HG02884 (cell line): ENCODE results near the gene GHDC.
"Not testable (repeated sequence)": the region's sequence is repeated elsewhere in the genome, so short reads cannot be mapped to it uniquely, and the experiment has no call there.

Experiments used
- ATAC-seq: cut with Tn5 transposase; IDR thresholded peaks from one replicate; pipeline ENCODE4 v1.9.1; 2021; ENCODE audit warnings: mild to moderate bottlenecking, moderate library complexity; ENCODE audit not compliant: unreplicated experiment

GHDC gene

GRCh38 chr17:42159796-42160530 is 34.3 kb downstream of the GHDC start:
- ATAC-seq: no peak

- no peak for ATAC-seq
These were observed 38.7 kb downstream of the GHDC start for GRCh38 chr17:42155614-42156045.

- ATAC-seq: no peak
These were observed 40.2 kb downstream of the GHDC start for GRCh38 chr17:42153919-42154742.

- ATAC-seq: no peak
These were observed 47.2 kb downstream of the GHDC start for GRCh38 chr17:42146911-42147607.

- not testable (repeated sequence) for ATAC-seq
These were observed 51.2 kb downstream of the GHDC start for GRCh38 chr17:42143138-42143537.

- no peak for ATAC-seq
These were observed 51.9 kb downstream of the GHDC start for GRCh38 chr17:42142371-42142896.

GRCh38 chr17:42141382-42141781 is 52.9 kb downstream of the GHDC start:
- no peak for ATAC-seq

GRCh38 chr17:42140690-42141089 is 53.6 kb downstream of the GHDC start:
- ATAC-seq: not testable (repeated sequence)
